Mesodermal cell (in vitro differentiated cells): ENCODE results near the gene GRIK1.

Experiments used
- H3K27ac ChIP-seq: 2 replicates; pipeline ENCODE4 v1.7.0; 2013; ENCODE audit warnings: mild to moderate bottlenecking, low read depth, low read length, moderate library complexity; ENCODE audit not compliant: severe bottlenecking
- H3K36me3 ChIP-seq: 2 replicates; pipeline ENCODE4 v1.7.1; 2013; ENCODE audit warnings: mild to moderate bottlenecking, low read length, moderate library complexity; ENCODE audit not compliant: control insufficient read depth, insufficient read depth
- H3K4me1 ChIP-seq: one replicate; pipeline ENCODE4 v1.7.1; 2013; ENCODE audit warnings: mild to moderate bottlenecking, low read length; ENCODE audit not compliant: insufficient read depth, control insufficient read depth, poor library complexity, severe bottlenecking
- H3K4me3 ChIP-seq: 2 replicates; pipeline ENCODE4 v1.7.0; 2013; ENCODE audit warnings: low read length, control low read depth, mild to moderate bottlenecking; ENCODE audit not compliant: insufficient read depth, poor library complexity, severe bottlenecking; ENCODE audit errors: extremely low read depth
- H3K9me3 ChIP-seq: 2 replicates; pipeline ENCODE4 v1.7.1; 2013; ENCODE audit warnings: mild to moderate bottlenecking, low read length, moderate library complexity; ENCODE audit not compliant: control insufficient read depth
- WGBS, 2 experiments: methylation state at CpG; one replicate each; pipeline ENCODE4 v1.1.5; 2013; ENCODE audit warnings: missing lambda C conversion rate in 2 of 2; ENCODE audit not compliant: insufficient coverage in 2 of 2; 5-methylcytosine and 5-hydroxymethylcytosine counted together

The GRIK1 gene

GRCh38 chr21:29920938-29921337, 18.9 kb downstream of the GRIK1 start:
- WGBS, 2 experiments: no CpG with 5 or more reads among the region's 1 CpG
- Histone ChIP-seq H3K9me3 (no peaks in the 10 kb centered on the region), H3K36me3 (no peaks in the 10 kb centered on the region), H3K4me3 (no peak overlapping the region), H3K27ac (no peak overlapping the region), H3K4me1 (no peaks in the 10 kb centered on the region)

- WGBS, 2 experiments: 90% methylated on average over 2 of the region's 2 CpGs; no CpG with 5 or more reads in 1 of the 2 experiments
- H3K9me3 ChIP-seq: no peaks in the 10 kb centered on the region
- H3K27ac ChIP-seq: no peak overlapping the region
- no peaks in the 10 kb centered on the region for H3K4me1 ChIP-seq
- no peak overlapping the region for H3K4me3 ChIP-seq
- H3K36me3 ChIP-seq: no peaks in the 10 kb centered on the region
Observed at GRCh38 chr21:29914326-29914725, 25.5 kb downstream of the GRIK1 start.

- Histone ChIP-seq H3K27ac (no peak overlapping the region), H3K4me3 (no peak overlapping the region)
- WGBS, 2 experiments: no CpG with 5 or more reads among the region's 4 CpGs
Observed at GRCh38 chr21:29909571-29909970, 30.2 kb downstream of the GRIK1 start.

GRCh38 chr21:29904359-29905282, 35.2 kb downstream of the GRIK1 start:
- Histone ChIP-seq H3K9me3 (no peaks in the 10 kb centered on the region), H3K27ac (no peak overlapping the region), H3K4me1 (no peaks in the 10 kb centered on the region), H3K4me3 (no peak overlapping the region), H3K36me3 (no peaks in the 10 kb centered on the region)
- 82 to 88% methylated on average over 9 to 10 of the region's 11 CpGs for WGBS, 2 experiments

More at GRCh38 chr21:29909571-29909970, 30.2 kb downstream of the GRIK1 start:
- Histone ChIP-seq H3K4me1 (no peaks in the 10 kb centered on the region), H3K36me3 (no peaks in the 10 kb centered on the region), H3K9me3 (no peaks in the 10 kb centered on the region)

GRCh38 chr21:29896884-29897283, 42.9 kb downstream of the GRIK1 start:
- H3K4me3 ChIP-seq: no peak overlapping the region
- H3K9me3 ChIP-seq: no peaks in the 10 kb centered on the region
- 100% methylated on average over 1 of the region's 3 CpGs for WGBS, 2 experiments
- no peaks in the 10 kb centered on the region for H3K4me1 ChIP-seq
- no peaks in the 10 kb centered on the region for H3K36me3 ChIP-seq
- no peak overlapping the region for H3K27ac ChIP-seq

- Histone ChIP-seq H3K27ac (no peak overlapping the region), H3K9me3 (no peaks in the 10 kb centered on the region), H3K4me1 (no peaks in the 10 kb centered on the region), H3K36me3 (no peaks in the 10 kb centered on the region), H3K4me3 (no peak overlapping the region)
- WGBS, 2 experiments: 89 to 95% methylated on average over 3 of the region's 3 CpGs
Observed at GRCh38 chr21:29893687-29894086, 46.1 kb downstream of the GRIK1 start.

- no peak overlapping the region for H3K27ac ChIP-seq
- no peaks in the 10 kb centered on the region for H3K9me3 ChIP-seq
- H3K4me3 ChIP-seq: no peak overlapping the region
- 87 to 100% methylated on average over 5 to 6 of the region's 6 CpGs for WGBS, 2 experiments
- H3K36me3 ChIP-seq: no peaks in the 10 kb centered on the region
- no peaks in the 10 kb centered on the region for H3K4me1 ChIP-seq
Observed at GRCh38 chr21:29892379-29892778, 47.4 kb downstream of the GRIK1 start.

- Histone ChIP-seq H3K4me1 (no peaks in the 10 kb centered on the region), H3K9me3 (no peaks in the 10 kb centered on the region), H3K36me3 (no peaks in the 10 kb centered on the region), H3K4me3 (no peak overlapping the region), H3K27ac (no peak overlapping the region)
- 56 to 80% methylated on average over 1 of the region's 2 CpGs for WGBS, 2 experiments
Observed at GRCh38 chr21:29888437-29888836, 51.4 kb downstream of the GRIK1 start.

GRCh38 chr21:29887313-29888009, 52.3 kb downstream of the GRIK1 start:
- no peak overlapping the region for H3K27ac ChIP-seq
- no peaks in the 10 kb centered on the region for H3K36me3 ChIP-seq

GRCh38 chr21:29885491-29885890, 54.3 kb downstream of the GRIK1 start:
- Histone ChIP-seq H3K9me3 (no peaks in the 10 kb centered on the region), H3K4me3 (no peak overlapping the region), H3K36me3 (no peaks in the 10 kb centered on the region), H3K4me1 (no peaks in the 10 kb centered on the region), H3K27ac (no peak overlapping the region)
- WGBS, 2 experiments: 80% methylated on average over 1 of the region's 1 CpG; no CpG with 5 or more reads in 1 of the 2 experiments

More at GRCh38 chr21:29887313-29888009, 52.3 kb downstream of the GRIK1 start:
- Histone ChIP-seq H3K9me3 (no peaks in the 10 kb centered on the region), H3K4me3 (no peak overlapping the region), H3K4me1 (no peaks in the 10 kb centered on the region)

GRCh38 chr21:29875873-29876272, 63.9 kb downstream of the GRIK1 start:
- WGBS, 2 experiments: 71% methylated on average over 1 of the region's 1 CpG; no CpG with 5 or more reads in 1 of the 2 experiments

More at GRCh38 chr21:29875873-29876272, 63.9 kb downstream of the GRIK1 start:
- no peak overlapping the region for H3K4me3 ChIP-seq
- H3K27ac ChIP-seq: no peak overlapping the region
- H3K36me3 ChIP-seq: no peaks in the 10 kb centered on the region
- no peaks in the 10 kb centered on the region for H3K9me3 ChIP-seq
- no peaks in the 10 kb centered on the region for H3K4me1 ChIP-seq
